Mesothelial cell of epicardium (in vitro differentiated cells): ENCODE data around the gene THSD4. TPM values are rescaled to one million over a fixed set of nuclear protein-coding genes. Genes with fewer than 3 reads are reported as not detected.

Source experiments
- DNase-seq, 2 experiments: peaks; one replicate each; pipeline ENCODE4 v3.0.0; 2021; ENCODE audit warnings: low spot score in 2 of 2; ENCODE audit not compliant: unreplicated experiment in 2 of 2
- H3K27ac Mint-ChIP-seq: 2 replicates; pipeline ENCODE4 v1.8.0; 2021; ENCODE audit warnings: mixed read lengths
- H3K27me3 Mint-ChIP-seq: 2 replicates; pipeline ENCODE4 v1.8.0; 2021; ENCODE audit warnings: low read depth, mixed read lengths
- H3K36me3 Mint-ChIP-seq: 2 replicates; pipeline ENCODE4 v1.8.0; 2021; ENCODE audit warnings: mixed read lengths
- H3K4me1 Mint-ChIP-seq: 2 replicates; pipeline ENCODE4 v1.8.0; 2021; ENCODE audit warnings: mixed read lengths
- H3K4me3 Mint-ChIP-seq: 2 replicates; pipeline ENCODE4 v1.8.0; 2021; ENCODE audit warnings: mild to moderate bottlenecking, moderate library complexity, mixed read lengths
- H3K9me3 Mint-ChIP-seq: 2 replicates; pipeline ENCODE4 v1.8.0; 2021; ENCODE audit warnings: mixed read lengths
- total RNA-seq: library from RNA; stranded (reverse); gene quantifications from 3 replicates; pipeline ENCODE4 v1.2.1, GENCODE V29; 2021
- TF ChIP-seq, protein P1 (sequence below): fragments of 200-600 bp; sonication (generic); IDR thresholded peaks from one replicate; pipeline ENCODE4 v1.5.0; 2021; ENCODE audit warnings: antibody characterized with exemption; ENCODE audit not compliant: unreplicated experiment

Gene THSD4
- total RNA-seq, 1 donor from 2014 or later, result 93.9 TPM

DNA sequence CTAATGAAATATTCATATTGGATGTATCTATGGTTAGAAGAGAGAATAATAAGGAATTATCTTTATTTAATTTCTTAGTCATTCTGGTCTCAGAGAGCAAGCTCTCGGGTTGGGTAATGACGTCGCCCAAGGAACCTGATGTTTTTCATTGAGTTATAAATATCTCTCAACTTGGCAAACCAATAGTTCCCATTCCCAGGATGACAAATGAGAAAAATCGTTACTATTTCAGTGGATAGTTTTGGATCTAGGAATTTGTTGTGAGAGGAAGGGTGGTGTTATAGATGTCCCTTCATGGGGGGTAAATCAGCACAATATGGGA, 532.2 kb downstream of the THSD4 start:
- DNase-seq, result no peak
- H3K4me1 Mint-ChIP-seq, result peaks cover 15% of the 10 kb centered on the region
- H3K4me3 Mint-ChIP-seq, result no peak overlapping the region
- H3K27ac Mint-ChIP-seq, result no peak overlapping the region
- no peaks in the 10 kb centered on the region for H3K27me3 Mint-ChIP-seq
- H3K36me3 Mint-ChIP-seq, result no peaks in the 10 kb centered on the region
- no peaks in the 10 kb centered on the region for H3K9me3 Mint-ChIP-seq
- TF ChIP-seq, protein P1, sequence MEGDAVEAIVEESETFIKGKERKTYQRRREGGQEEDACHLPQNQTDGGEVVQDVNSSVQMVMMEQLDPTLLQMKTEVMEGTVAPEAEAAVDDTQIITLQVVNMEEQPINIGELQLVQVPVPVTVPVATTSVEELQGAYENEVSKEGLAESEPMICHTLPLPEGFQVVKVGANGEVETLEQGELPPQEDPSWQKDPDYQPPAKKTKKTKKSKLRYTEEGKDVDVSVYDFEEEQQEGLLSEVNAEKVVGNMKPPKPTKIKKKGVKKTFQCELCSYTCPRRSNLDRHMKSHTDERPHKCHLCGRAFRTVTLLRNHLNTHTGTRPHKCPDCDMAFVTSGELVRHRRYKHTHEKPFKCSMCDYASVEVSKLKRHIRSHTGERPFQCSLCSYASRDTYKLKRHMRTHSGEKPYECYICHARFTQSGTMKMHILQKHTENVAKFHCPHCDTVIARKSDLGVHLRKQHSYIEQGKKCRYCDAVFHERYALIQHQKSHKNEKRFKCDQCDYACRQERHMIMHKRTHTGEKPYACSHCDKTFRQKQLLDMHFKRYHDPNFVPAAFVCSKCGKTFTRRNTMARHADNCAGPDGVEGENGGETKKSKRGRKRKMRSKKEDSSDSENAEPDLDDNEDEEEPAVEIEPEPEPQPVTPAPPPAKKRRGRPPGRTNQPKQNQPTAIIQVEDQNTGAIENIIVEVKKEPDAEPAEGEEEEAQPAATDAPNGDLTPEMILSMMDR, result no peak

DNA sequence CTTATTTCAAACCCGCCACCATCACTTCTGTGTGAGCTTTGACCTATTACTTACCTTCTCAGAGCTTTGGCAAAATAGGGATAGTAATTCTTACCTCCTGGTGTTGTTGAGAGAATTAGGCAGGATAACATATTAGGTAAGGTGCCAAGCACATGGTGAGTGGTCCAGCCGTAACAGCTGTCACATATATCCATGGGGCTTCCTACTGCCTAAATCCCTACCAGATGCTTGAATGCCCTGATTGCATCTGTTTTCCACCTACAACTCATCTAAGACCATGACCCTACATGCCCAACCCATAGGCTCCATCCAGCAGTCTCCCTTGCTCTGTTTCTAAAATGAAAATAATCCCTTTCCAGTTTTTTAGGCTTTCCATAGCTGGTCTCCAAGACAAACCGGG, 532.8 kb downstream of the THSD4 start:
- H3K4me1 Mint-ChIP-seq, result peaks cover 21% of the 10 kb centered on the region
- TF ChIP-seq, protein P1, result no peak
- no peaks in the 10 kb centered on the region for H3K36me3 Mint-ChIP-seq

GRCh38 chr15:71649894-71650293, 534.6 kb downstream of the THSD4 start:
- no peaks in the 10 kb centered on the region for H3K9me3 Mint-ChIP-seq
- H3K27me3 Mint-ChIP-seq, result no peaks in the 10 kb centered on the region
- H3K4me1 Mint-ChIP-seq, result peaks cover 23% of the 10 kb centered on the region
- H3K4me3 Mint-ChIP-seq, result no peak overlapping the region
- no peak overlapping the region for H3K27ac Mint-ChIP-seq
- no peaks in the 10 kb centered on the region for H3K36me3 Mint-ChIP-seq
- TF ChIP-seq, protein P1, result no peak
- no peak for DNase-seq

More for the DNA sequence above, 532.8 kb downstream of the THSD4 start:
- DNase-seq, result no peak
- H3K4me3 Mint-ChIP-seq, result no peak overlapping the region
- no peaks in the 10 kb centered on the region for H3K27me3 Mint-ChIP-seq
- no peak overlapping the region for H3K27ac Mint-ChIP-seq
- H3K9me3 Mint-ChIP-seq, result no peaks in the 10 kb centered on the region

DNA sequence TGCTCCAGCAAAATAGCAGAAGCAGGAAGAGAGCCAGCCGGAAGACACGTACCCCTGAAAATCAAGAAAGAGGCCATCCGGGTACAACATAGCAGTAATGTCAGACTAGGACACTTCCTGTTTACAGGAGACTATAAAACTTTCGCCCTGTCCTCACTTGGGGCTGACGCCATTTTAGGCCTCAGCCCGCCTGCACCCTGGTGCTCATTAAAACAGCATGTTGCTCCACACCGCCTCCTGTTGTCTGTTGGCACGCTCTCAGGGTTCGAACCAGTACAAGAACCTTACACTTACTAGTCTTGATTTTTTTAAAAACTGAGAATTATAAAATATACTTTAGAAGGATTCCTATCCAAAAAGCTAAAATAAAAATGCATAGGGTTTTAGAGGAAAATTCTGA, 535.3 kb downstream of the THSD4 start:
- Mint-ChIP-seq H3K4me1 (peaks cover 29% of the 10 kb centered on the region), H3K9me3 (no peaks in the 10 kb centered on the region), H3K36me3 (no peaks in the 10 kb centered on the region), H3K4me3 (no peak overlapping the region), H3K27ac (no peak overlapping the region), H3K27me3 (no peaks in the 10 kb centered on the region)
- DNase-seq, result no peak
- TF ChIP-seq, protein P1, result no peak

DNA sequence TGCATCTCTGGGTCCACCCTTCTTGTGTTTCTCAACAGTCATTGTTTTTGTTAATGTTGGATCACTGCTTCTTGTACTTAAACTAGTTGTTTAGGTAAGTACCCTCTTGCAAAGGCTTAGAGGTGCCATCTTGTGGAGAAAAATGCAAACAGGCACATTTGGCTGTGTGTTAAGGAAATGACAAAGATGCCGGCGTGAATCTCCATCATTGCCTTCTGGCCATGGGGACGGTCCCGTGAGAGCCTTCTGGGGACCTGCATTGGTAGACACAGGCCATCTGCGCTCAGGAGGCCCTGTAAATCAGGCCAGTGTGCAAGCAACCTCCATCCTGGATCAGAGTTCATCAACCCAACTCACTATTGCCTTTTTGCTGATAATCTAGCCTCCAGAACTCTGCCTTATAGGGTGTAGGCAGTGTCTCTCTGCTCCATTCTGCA, 536.5 kb downstream of the THSD4 start:
- TF ChIP-seq, protein P1, result no peak
- no peak for DNase-seq
- Mint-ChIP-seq H3K27me3 (no peaks in the 10 kb centered on the region), H3K4me1 (peaks cover 29% of the 10 kb centered on the region), H3K36me3 (no peaks in the 10 kb centered on the region), H3K9me3 (no peaks in the 10 kb centered on the region), H3K4me3 (no peak overlapping the region), H3K27ac (peak overlapping the region; percentile 78)
